SKM-1 treated with dmso at 0.1 percent for 144 hours (cell line): ENCODE results near the gene MYRFL.

Experiments used
- DNase-seq: peaks from one replicate; lab custom pipeline; 2025; ENCODE audit not compliant: unreplicated experiment; lab: John Stamatoyannopoulos, UW

MYRFL gene

DNA sequence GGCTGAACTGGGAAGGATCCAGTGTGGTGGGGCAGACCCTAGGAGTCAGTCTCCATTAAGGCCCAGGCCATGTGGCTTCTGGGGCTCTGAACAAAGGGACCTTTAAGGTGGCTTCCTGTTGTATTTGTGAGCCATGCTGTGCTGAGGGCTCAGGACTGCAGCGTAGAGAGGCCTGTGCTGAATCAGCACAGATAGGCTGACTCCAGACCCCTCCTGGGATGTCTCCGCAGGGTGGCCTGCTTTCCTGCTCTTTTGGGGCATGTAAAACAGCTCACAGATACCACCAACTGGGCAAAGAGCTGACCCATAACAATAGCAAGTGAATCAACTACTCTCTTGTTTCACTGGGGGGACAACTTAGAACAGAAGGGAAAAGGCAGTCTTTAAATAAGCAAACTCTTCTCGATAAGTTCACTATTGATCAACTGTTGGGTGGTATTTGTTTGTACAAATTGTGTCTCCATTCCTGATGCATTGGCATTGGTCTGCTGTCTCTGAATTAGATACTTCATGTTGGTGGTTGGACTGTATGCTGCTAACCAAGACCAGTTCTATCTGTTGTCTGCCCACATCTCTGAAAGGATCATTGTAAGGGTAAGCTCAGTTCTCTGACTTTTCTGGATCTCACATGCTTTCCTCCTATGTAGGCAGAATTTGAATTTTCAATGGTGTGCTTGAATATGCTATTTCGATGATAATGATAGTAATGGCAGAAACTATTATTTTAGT lies 71.8 kb downstream of the MYRFL start:
- no peak for DNase-seq

- DNase-seq: no peak
These were observed 72.7 kb downstream of the MYRFL start for GRCh38 chr12:69897744-69898143.

GRCh38 chr12:69898236-69898635 lies 73.2 kb downstream of the MYRFL start:
- DNase-seq: no peak

- peak; percentile 2 for DNase-seq
These were observed 75.7 kb downstream of the MYRFL start for GRCh38 chr12:69900720-69901131.

GRCh38 chr12:69901221-69901905 lies 76.3 kb downstream of the MYRFL start:
- DNase-seq: no peak

- DNase-seq: no peak
These were observed 78.5 kb downstream of the MYRFL start for GRCh38 chr12:69903548-69903947.

- DNase-seq: no peak
These were observed 79.8 kb downstream of the MYRFL start for GRCh38 chr12:69904777-69905176.

DNA sequence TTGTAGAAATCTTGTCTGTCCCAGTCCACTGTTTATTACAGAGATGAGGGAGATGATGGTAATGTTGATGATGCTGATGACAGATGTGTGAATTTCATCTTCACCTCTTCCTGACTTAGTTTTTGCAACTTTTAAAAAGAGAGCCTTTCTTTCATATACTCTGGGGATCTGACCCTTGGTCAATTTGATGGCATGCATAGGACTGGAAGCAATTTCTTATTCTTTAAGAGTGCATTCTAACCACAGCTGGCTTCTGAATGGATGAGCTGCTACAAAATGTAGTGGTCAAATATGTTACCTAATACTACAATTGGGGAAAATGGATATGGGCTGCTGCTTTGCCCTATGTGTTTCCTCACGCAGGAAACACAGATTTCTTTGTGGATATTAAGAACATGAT lies 80.8 kb downstream of the MYRFL start:
- DNase-seq: no peak

- DNase-seq: no peak
These were observed 81.6 kb downstream of the MYRFL start for GRCh38 chr12:69906411-69907216.

GRCh38 chr12:69908203-69908602 lies 83.2 kb downstream of the MYRFL start:
- no peak for DNase-seq

GRCh38 chr12:69910694-69911093 lies 85.7 kb downstream of the MYRFL start:
- no peak for DNase-seq

GRCh38 chr12:69913526-69913925 lies 88.5 kb downstream of the MYRFL start:
- DNase-seq: no peak

DNA sequence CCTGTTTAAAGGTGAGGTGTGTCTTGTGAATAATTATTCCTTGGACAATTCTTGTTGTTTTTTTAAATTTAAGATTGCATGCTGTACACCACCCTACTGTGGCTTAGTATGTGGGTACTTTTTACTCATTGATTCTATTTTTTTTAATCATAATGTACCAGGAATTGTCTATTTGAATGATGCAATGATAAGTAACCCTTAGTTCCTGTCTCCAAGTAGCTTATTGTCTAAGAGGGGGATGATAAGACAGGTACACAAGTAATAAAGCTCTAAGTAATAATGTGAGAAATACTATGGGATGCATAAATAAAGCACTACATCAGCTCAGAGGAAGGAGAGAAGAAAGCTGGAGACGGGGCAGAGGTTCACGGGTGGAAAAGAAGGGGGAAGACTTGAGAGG lies 90.9 kb downstream of the MYRFL start:
- no peak for DNase-seq

GRCh38 chr12:69916544-69917235 lies 91.7 kb downstream of the MYRFL start:
- no peak for DNase-seq

DNA sequence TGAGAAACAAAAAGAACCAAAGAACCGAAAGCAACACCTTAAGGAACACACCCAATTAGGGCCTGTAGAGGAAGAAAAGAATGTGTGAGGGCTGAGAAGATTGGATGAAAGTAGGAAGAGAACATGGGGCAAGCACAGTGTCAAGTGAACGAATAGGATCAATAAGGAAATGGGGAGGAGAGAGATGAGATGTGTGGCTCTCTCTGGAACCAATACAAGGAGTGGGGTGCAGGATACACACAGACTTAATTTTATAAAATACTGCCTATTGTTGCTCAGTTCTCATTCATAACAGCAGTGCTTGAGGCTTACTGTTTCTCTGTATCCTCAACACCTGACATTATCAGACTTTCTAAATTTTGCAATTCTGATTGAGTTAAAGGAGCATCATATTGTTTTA lies 93.3 kb downstream of the MYRFL start:
- no peak for DNase-seq

DNA sequence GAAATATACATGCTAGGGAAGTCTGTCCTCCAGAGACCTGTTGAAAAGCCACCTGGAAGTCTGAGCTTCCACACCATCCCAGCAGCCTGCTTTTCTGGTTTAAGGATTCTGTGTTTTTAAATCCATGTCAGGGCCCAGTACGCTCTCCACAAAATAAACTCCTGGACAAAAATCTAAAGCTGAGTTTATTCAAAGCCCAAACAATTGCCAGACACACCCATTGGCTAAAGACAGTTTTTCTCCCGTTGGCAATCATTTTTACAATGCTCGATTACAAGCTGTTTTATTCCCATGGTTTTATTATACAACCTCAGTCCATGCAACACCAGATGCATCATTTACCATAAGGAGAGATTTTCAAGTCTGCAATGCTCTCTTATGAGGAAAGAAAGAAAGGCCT lies 94.5 kb downstream of the MYRFL start:
- no peak for DNase-seq

- DNase-seq: no peak
These were observed 96.8 kb downstream of the MYRFL start for GRCh38 chr12:69921831-69922230.

DNA sequence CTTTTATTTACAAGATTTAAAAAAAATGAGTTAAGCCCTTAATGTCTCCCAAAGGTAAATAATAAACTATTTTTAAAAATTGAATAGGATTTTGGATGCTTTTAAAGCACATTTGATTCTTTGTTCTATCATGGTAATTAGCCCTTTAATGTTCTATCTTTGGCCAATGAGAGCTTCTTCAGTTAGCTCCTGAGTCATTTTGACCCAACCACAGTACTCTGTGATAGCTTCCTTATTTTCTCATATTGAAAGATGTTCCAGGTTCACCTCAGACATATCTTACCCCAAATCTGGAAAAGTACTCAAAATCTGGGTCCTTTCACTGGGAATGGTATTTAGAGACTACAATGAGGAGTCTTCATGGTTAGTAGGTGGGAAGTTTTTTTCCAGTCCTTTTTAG lies 98.0 kb downstream of the MYRFL start:
- DNase-seq: no peak

GRCh38 chr12:69925291-69925690 lies 100.3 kb downstream of the MYRFL start:
- DNase-seq: no peak

GRCh38 chr12:69927164-69927563 lies 102.1 kb downstream of the MYRFL start:
- DNase-seq: peak; percentile 14

- DNase-seq: no peak
These were observed 104.1 kb downstream of the MYRFL start for GRCh38 chr12:69929125-69929524.
